Activated CD4-positive, alpha-beta memory T cell treated with anti-CD3 and anti-CD28 coated beads, Interleukin-2, amount 10 ng/mL, durations not matched to agents 7 days and 5 days (primary cell): ENCODE measurements around the gene CHRNA1. TPM values are rescaled to one million over a fixed set of nuclear protein-coding genes. Genes with fewer than 3 reads are reported as not detected.

ENCODE experiments used
- CTCF ChIA-PET: fragments of 350-600 bp; sonication (Branson Sonifier 250); formaldehyde crosslinking; loops from one replicate; lab custom pipeline; 2021; ENCODE audit warnings: antibody characterized with exemption, inconsistent platforms; lab: Charles Lee
- POLR2A ChIA-PET: fragments of 350-600 bp; sonication (Branson Sonifier 250); formaldehyde crosslinking; loops from one replicate; lab custom pipeline; 2021; ENCODE audit warnings: antibody characterized with exemption; lab: Charles Lee
- DNase-seq: peaks from one replicate; pipeline ENCODE4 v3.0.0-alpha.2; 2020
- H3K27ac Mint-ChIP-seq: one replicate; pipeline ENCODE4 v1.8.0; 2021; ENCODE audit warnings: mild to moderate bottlenecking, mixed read lengths
- H3K27me3 Mint-ChIP-seq: one replicate; pipeline ENCODE4 v1.8.0; 2021; ENCODE audit warnings: mixed read lengths
- H3K36me3 Mint-ChIP-seq: one replicate; pipeline ENCODE4 v1.8.0; 2021; ENCODE audit warnings: low read depth, mixed read lengths
- H3K4me1 Mint-ChIP-seq: one replicate; pipeline ENCODE4 v1.8.0; 2021; ENCODE audit warnings: mixed read lengths
- H3K4me3 Mint-ChIP-seq: one replicate; pipeline ENCODE4 v1.8.0; 2021; ENCODE audit warnings: mild to moderate bottlenecking, mixed read lengths
- H3K9me3 Mint-ChIP-seq: one replicate; pipeline ENCODE4 v1.8.0; 2021; ENCODE audit warnings: mixed read lengths
- total RNA-seq, 2 experiments: library from RNA; stranded (reverse); gene quantifications; one replicate each; pipeline ENCODE4 v1.2.3, GENCODE V29; 2021

CHRNA1 gene
- total RNA-seq, 2 experiments from 2014 or later = not detected

- Mint-ChIP-seq H3K4me3 (no peak overlapping the region), H3K27me3 (peaks cover 20% of the 10 kb centered on the region), H3K36me3 (no peaks in the 10 kb centered on the region), H3K4me1 (peaks cover 47% of the 10 kb centered on the region), H3K9me3 (no peaks in the 10 kb centered on the region), H3K27ac (no peak overlapping the region)
- no peak for DNase-seq
- CTCF ChIA-PET = interaction anchor here (0.8 to 3.6 kb wide), 31 partner anchors 9 to 430 kb away, joined by 3 to 63 read pairs (median 5); partner anchors contain the start of genes CHN1 and CHRNA1
- POLR2A ChIA-PET = interaction anchor here (0.6 to 1.6 kb wide), 6 partner anchors 23 to 89 kb away, joined by 3 to 4 read pairs (median 3); no protein-coding TSS in a partner anchor
Observed at GRCh38 chr2:174749793-174750192, 14.5 kb downstream of the CHRNA1 start.

- peak; percentile 75 for DNase-seq
- no peaks in the 10 kb centered on the region for H3K36me3 Mint-ChIP-seq
- peaks cover 42% of the 10 kb centered on the region for H3K4me1 Mint-ChIP-seq
- no peak overlapping the region for H3K4me3 Mint-ChIP-seq
- H3K27ac Mint-ChIP-seq = no peak overlapping the region
- H3K9me3 Mint-ChIP-seq = no peaks in the 10 kb centered on the region
- peaks cover 20% of the 10 kb centered on the region for H3K27me3 Mint-ChIP-seq
- CTCF ChIA-PET = interaction anchor here (0.6 to 3.6 kb wide), 48 partner anchors 9 to 455 kb away, joined by 3 to 63 read pairs (median 4); partner anchors contain the start of genes CHN1 and CHRNA1
- POLR2A ChIA-PET = interaction anchor here (0.9 to 1.6 kb wide), 4 partner anchors 23 to 289 kb away, joined by 3 read pairs; no protein-coding TSS in a partner anchor
Observed at GRCh38 chr2:174748948-174749347, 15.3 kb downstream of the CHRNA1 start.

- ChIA-PET CTCF (no interaction called here), POLR2A (no interaction called here)
- Mint-ChIP-seq H3K4me3 (no peak overlapping the region), H3K36me3 (no peaks in the 10 kb centered on the region), H3K27ac (no peak overlapping the region), H3K27me3 (peaks cover 19% of the 10 kb centered on the region), H3K9me3 (no peaks in the 10 kb centered on the region), H3K4me1 (peaks cover 8% of the 10 kb centered on the region)
- DNase-seq = no peak
Observed at GRCh38 chr2:174745142-174745541, 19.1 kb downstream of the CHRNA1 start.

GRCh38 chr2:174744111-174744510 lies 20.2 kb downstream of the CHRNA1 start:
- CTCF ChIA-PET = no interaction called here
- Mint-ChIP-seq H3K4me3 (no peak overlapping the region), H3K9me3 (no peaks in the 10 kb centered on the region), H3K27ac (no peak overlapping the region), H3K36me3 (no peaks in the 10 kb centered on the region), H3K4me1 (peaks cover 2% of the 10 kb centered on the region), H3K27me3 (peaks cover 14% of the 10 kb centered on the region)
- POLR2A ChIA-PET = no interaction called here
- no peak for DNase-seq

GRCh38 chr2:174740721-174741120 lies 23.6 kb downstream of the CHRNA1 start:
- POLR2A ChIA-PET = interaction anchor here (0.8 kb wide), 1 partner anchor 10 kb away, joined by 3 read pairs; no protein-coding TSS in a partner anchor
- Mint-ChIP-seq H3K36me3 (no peaks in the 10 kb centered on the region), H3K27me3 (peaks cover 20% of the 10 kb centered on the region), H3K9me3 (no peaks in the 10 kb centered on the region), H3K27ac (no peak overlapping the region), H3K4me1 (no peaks in the 10 kb centered on the region), H3K4me3 (no peak overlapping the region)
- DNase-seq = no peak
- CTCF ChIA-PET = interaction anchor here (1.7 kb wide), 1 partner anchor 8 kb away, joined by 4 read pairs; no protein-coding TSS in a partner anchor

- POLR2A ChIA-PET = no interaction called here
- H3K9me3 Mint-ChIP-seq = no peaks in the 10 kb centered on the region
- no peak overlapping the region for H3K27ac Mint-ChIP-seq
- H3K4me3 Mint-ChIP-seq = no peak overlapping the region
- peaks cover 25% of the 10 kb centered on the region for H3K27me3 Mint-ChIP-seq
- CTCF ChIA-PET = interaction anchor here (2.5 kb wide), 1 partner anchor 10 kb away, joined by 12 read pairs; no protein-coding TSS in a partner anchor
- H3K36me3 Mint-ChIP-seq = no peaks in the 10 kb centered on the region
- no peaks in the 10 kb centered on the region for H3K4me1 Mint-ChIP-seq
- DNase-seq = no peak
Observed at GRCh38 chr2:174738841-174739240, 25.4 kb downstream of the CHRNA1 start.

- CTCF ChIA-PET = interaction anchor here (1.2 to 1.3 kb wide), 2 partner anchors 18 to 32 kb away, joined by 3 to 5 read pairs; no protein-coding TSS in a partner anchor
- no peak overlapping the region for H3K27ac Mint-ChIP-seq
- peaks cover 43% of the 10 kb centered on the region for H3K27me3 Mint-ChIP-seq
Observed at GRCh38 chr2:174731546-174731945, 32.7 kb downstream of the CHRNA1 start.

GRCh38 chr2:174730698-174731018 lies 33.6 kb downstream of the CHRNA1 start:
- Mint-ChIP-seq H3K27ac (no peak overlapping the region), H3K36me3 (no peaks in the 10 kb centered on the region), H3K4me1 (peaks cover 21% of the 10 kb centered on the region), H3K4me3 (peak overlapping the region; percentile 73), H3K27me3 (peaks cover 43% of the 10 kb centered on the region), H3K9me3 (no peaks in the 10 kb centered on the region)
- no peak for DNase-seq
- ChIA-PET CTCF (interaction anchor here (1.0 to 2.8 kb wide), 4 partner anchors 18 to 266 kb away, joined by 3 to 16 read pairs (median 8); no protein-coding TSS in a partner anchor), POLR2A (interaction anchor here (0.7 kb wide), 1 partner anchor 10 kb away, joined by 3 read pairs; no protein-coding TSS in a partner anchor)

More at GRCh38 chr2:174731546-174731945, 32.7 kb downstream of the CHRNA1 start:
- no peak for DNase-seq
- Mint-ChIP-seq H3K4me3 (no peak overlapping the region), H3K9me3 (no peaks in the 10 kb centered on the region), H3K4me1 (peaks cover 14% of the 10 kb centered on the region), H3K36me3 (no peaks in the 10 kb centered on the region)
- POLR2A ChIA-PET = no interaction called here

GRCh38 chr2:174729797-174730697 lies 34.2 kb downstream of the CHRNA1 start:
- Mint-ChIP-seq H3K27me3 (peaks cover 43% of the 10 kb centered on the region), H3K9me3 (no peaks in the 10 kb centered on the region), H3K36me3 (no peaks in the 10 kb centered on the region), H3K4me3 (peak overlapping the region; percentile 73), H3K4me1 (peaks cover 21% of the 10 kb centered on the region), H3K27ac (no peak overlapping the region)
- DNase-seq = peak; percentile 44
- CTCF ChIA-PET = interaction anchor here (1.0 to 2.8 kb wide), 5 partner anchors 12 to 267 kb away, joined by 3 to 16 read pairs (median 7); no protein-coding TSS in a partner anchor
- POLR2A ChIA-PET = interaction anchor here (0.7 kb wide), 1 partner anchor 11 kb away, joined by 3 read pairs; no protein-coding TSS in a partner anchor

GRCh38 chr2:174728096-174728495 lies 36.2 kb downstream of the CHRNA1 start:
- DNase-seq = no peak
- Mint-ChIP-seq H3K27ac (no peak overlapping the region), H3K9me3 (peaks cover 2% of the 10 kb centered on the region), H3K36me3 (no peaks in the 10 kb centered on the region), H3K4me1 (peaks cover 21% of the 10 kb centered on the region), H3K4me3 (no peak overlapping the region), H3K27me3 (peaks cover 37% of the 10 kb centered on the region)
- ChIA-PET CTCF (no interaction called here), POLR2A (no interaction called here)

- peaks cover 24% of the 10 kb centered on the region for H3K4me1 Mint-ChIP-seq
- no peak for DNase-seq
- no peak overlapping the region for H3K4me3 Mint-ChIP-seq
- POLR2A ChIA-PET = no interaction called here
- peaks cover 2% of the 10 kb centered on the region for H3K9me3 Mint-ChIP-seq
- H3K27ac Mint-ChIP-seq = no peak overlapping the region
- no peaks in the 10 kb centered on the region for H3K36me3 Mint-ChIP-seq
- H3K27me3 Mint-ChIP-seq = peaks cover 38% of the 10 kb centered on the region
- CTCF ChIA-PET = interaction anchor here (0.9 to 1.3 kb wide), 2 partner anchors 27 to 39 kb away, joined by 3 to 10 read pairs; no protein-coding TSS in a partner anchor
Observed at GRCh38 chr2:174726212-174726611, 38.1 kb downstream of the CHRNA1 start.

GRCh38 chr2:174722942-174723592 lies 41.2 kb downstream of the CHRNA1 start:
- Mint-ChIP-seq H3K36me3 (no peaks in the 10 kb centered on the region), H3K27ac (no peak overlapping the region), H3K4me3 (no peak overlapping the region), H3K4me1 (peaks cover 20% of the 10 kb centered on the region), H3K9me3 (peaks cover 2% of the 10 kb centered on the region), H3K27me3 (peaks cover 18% of the 10 kb centered on the region)
- no peak for DNase-seq
- ChIA-PET POLR2A (no interaction called here), CTCF (interaction anchor here (1.1 kb wide), 1 partner anchor 26 kb away, joined by 5 read pairs; no protein-coding TSS in a partner anchor)
